B cell (primary cell): ENCODE results near the gene SNED1. TPM values are rescaled to one million over a fixed set of nuclear protein-coding genes. Genes with fewer than 3 reads are reported as not detected.

Experiments used
- ATAC-seq: fragments of 200-7000 bp; cut with Tn5 transposase; one replicate; pipeline ENCODE4 v1.10.0; 2021; ENCODE audit warnings: low read depth, mild to moderate bottlenecking, moderate number of reproducible peaks, moderate library complexity
- CTCF ChIA-PET: fragments of 350-600 bp; sonication (Branson Sonifier 250); formaldehyde crosslinking; loops from one replicate; lab custom pipeline; 2021; ENCODE audit warnings: antibody characterized with exemption, inconsistent platforms; lab: Charles Lee
- POLR2A ChIA-PET: fragments of 350-600 bp; sonication (Branson Sonifier 250); formaldehyde crosslinking; loops from one replicate; lab custom pipeline; 2021; ENCODE audit warnings: antibody characterized with exemption; lab: Charles Lee
- DNase-seq: peaks from one replicate; pipeline ENCODE4 v3.0.0; 2013
- H2AFZ ChIP-seq: 2 replicates; pipeline ENCODE4 v1.6.1; 2012; ENCODE audit warnings: mild to moderate bottlenecking, low read depth, low read length; ENCODE audit not compliant: insufficient read depth, poor library complexity, severe bottlenecking
- H3K27ac ChIP-seq, 2 donors: 1 replicate in 1 of 2; 2 replicates in 1 of 2; pipeline ENCODE4 v1.5.1; 2012 to 2013; ENCODE audit warnings: low read length in 2 of 2, mild to moderate bottlenecking in 2 of 2, moderate library complexity in 1 of 2
- H3K27me3 ChIP-seq, 4 experiments: fragments of 200-600 bp in 1 of 4; sonication (generic) in 1 of 4; replicated peaks in 1 of 4; 1 replicate in 2 of 4; 2 replicates in 2 of 4; pipeline versions ENCODE4 v1.6.1 to v1.7.0; 2013 to 2016; ENCODE audit warnings: low read length in 3 of 4, mild to moderate bottlenecking in 2 of 4, mixed read lengths in 1 of 4, moderate library complexity in 1 of 4; ENCODE audit not compliant: insufficient read depth in 4 of 4, control insufficient read depth in 3 of 4; ENCODE audit errors: control extremely low read depth in 1 of 4
- H3K36me3 ChIP-seq, 2 experiments: replicated peaks in 1 of 2; 1 replicate in 1 of 2; 2 replicates in 1 of 2; pipeline versions ENCODE4 v1.6.1 to v1.7.1; 2013; ENCODE audit warnings: low read length in 1 of 2; ENCODE audit not compliant: insufficient read depth in 2 of 2, control insufficient read depth in 1 of 2; ENCODE audit errors: control extremely low read depth in 1 of 2, extremely low read depth in 1 of 2
- H3K4me1 ChIP-seq, 2 donors: fragments of 200-600 bp in 1 of 2; sonication (generic) in 1 of 2; 1 replicate in 1 of 2; 2 replicates in 1 of 2; pipeline versions ENCODE4 v1.5.1 to v1.6.1; 2013 to 2017; ENCODE audit warnings: low read length in 2 of 2; ENCODE audit not compliant: control insufficient read depth in 2 of 2, insufficient read depth in 2 of 2
- H3K4me2 ChIP-seq: replicated peaks from 2 replicates; pipeline ENCODE3; 2012; ENCODE audit warnings: mild to moderate bottlenecking, low read depth, low read length; ENCODE audit not compliant: poor library complexity, severe bottlenecking
- H3K4me3 ChIP-seq, 5 experiments: fragments of 200-600 bp in 1 of 5; sonication (generic) in 1 of 5; 1 replicate in 3 of 5; 2 replicates in 2 of 5; pipeline versions ENCODE4 v1.5.1 to v1.7.0; 2011 to 2016; ENCODE audit warnings: low read length in 4 of 5, mild to moderate bottlenecking in 4 of 5, low read depth in 2 of 5, control low read depth in 1 of 5, moderate library complexity in 1 of 5; ENCODE audit not compliant: insufficient read depth in 1 of 5; ENCODE audit errors: control extremely low read depth in 1 of 5, extremely low read depth in 1 of 5
- H3K79me2 ChIP-seq: fragments of 200-600 bp; sonication (generic); one replicate; pipeline ENCODE4 v1.6.0; 2016; ENCODE audit warnings: low read length; ENCODE audit not compliant: control insufficient read depth, insufficient read depth
- H3K9ac ChIP-seq: fragments of 200-600 bp; sonication (generic); 2 replicates; pipeline ENCODE4 v1.6.1; 2017; ENCODE audit warnings: mild to moderate bottlenecking, low read length, moderate library complexity
- H3K9me3 ChIP-seq, 3 donors: one replicate each; pipeline versions ENCODE4 v1.6.1 to v1.7.1; 2013; ENCODE audit warnings: low read length in 2 of 3; ENCODE audit not compliant: control insufficient read depth in 2 of 3, insufficient read depth in 1 of 3; ENCODE audit errors: control extremely low read depth in 1 of 3
- H4K20me1 ChIP-seq: 2 replicates; pipeline ENCODE4 v1.6.0; 2012; ENCODE audit warnings: mild to moderate bottlenecking, low read length; ENCODE audit not compliant: insufficient read depth, control insufficient read depth, poor library complexity, severe bottlenecking
- H3K27ac Mint-ChIP-seq: one replicate; pipeline ENCODE4 v1.8.0; 2021; ENCODE audit warnings: mixed read lengths
- H3K27me3 Mint-ChIP-seq: one replicate; pipeline ENCODE4 v1.8.0; 2021; ENCODE audit warnings: mixed read lengths
- H3K4me1 Mint-ChIP-seq: one replicate; pipeline ENCODE4 v1.8.0; 2021; ENCODE audit warnings: mixed read lengths
- H3K4me3 Mint-ChIP-seq: one replicate; pipeline ENCODE4 v1.8.0; 2021; ENCODE audit warnings: mixed read lengths
- H3K9me3 Mint-ChIP-seq: one replicate; pipeline ENCODE4 v1.8.0; 2022; ENCODE audit warnings: mixed read lengths; ENCODE audit not compliant: insufficient read depth
- CTCF ChIP-seq: fragments of 200-600 bp; IDR thresholded peaks from one replicate; pipeline ENCODE4 v1.8.0; 2022; ENCODE audit warnings: antibody characterized with exemption, mild to moderate bottlenecking
- EZH2 ChIP-seq: IDR thresholded peaks from 2 replicates; pipeline ENCODE4 v1.6.1; 2012; ENCODE audit warnings: borderline replicate concordance, low read depth, mild to moderate bottlenecking, moderate library complexity, low read length; ENCODE audit not compliant: insufficient read depth, poor library complexity, severe bottlenecking
- WGBS: methylation state at CpG from one replicate; pipeline ENCODE4 v1.1.5; 2013; ENCODE audit warnings: missing lambda C conversion rate; ENCODE audit not compliant: insufficient coverage; 5-methylcytosine and 5-hydroxymethylcytosine counted together
- intact Hi-C: fragments of 100-400 bp; cut with micrococcal nuclease; formaldehyde crosslinking; loops from one replicate; pipeline ENCODE4 v1.10.0; 2022
- polyA plus RNA-seq: library from polyadenylated mRNA; depleted of rRNA; stranded (reverse); fragments of >200 nt; gene quantifications from 2 replicates; pipeline ENCODE4 v1.2.3, GENCODE V29; 2012
- total RNA-seq, 2 donors: library from RNA; stranded (reverse); fragments of 120-200 nt in 1 of 2; gene quantifications; 1 replicate in 1 of 2; 2 replicates in 1 of 2; pipeline versions ENCODE4 v1.2.3 to v1.2.4, GENCODE V29; 2013 to 2022

SNED1 gene
- total and polyA plus RNA-seq, 2 donors (not counting 1 experiment from before 2014, with no cell fraction given), result 25.5 to 336 TPM

DNA sequence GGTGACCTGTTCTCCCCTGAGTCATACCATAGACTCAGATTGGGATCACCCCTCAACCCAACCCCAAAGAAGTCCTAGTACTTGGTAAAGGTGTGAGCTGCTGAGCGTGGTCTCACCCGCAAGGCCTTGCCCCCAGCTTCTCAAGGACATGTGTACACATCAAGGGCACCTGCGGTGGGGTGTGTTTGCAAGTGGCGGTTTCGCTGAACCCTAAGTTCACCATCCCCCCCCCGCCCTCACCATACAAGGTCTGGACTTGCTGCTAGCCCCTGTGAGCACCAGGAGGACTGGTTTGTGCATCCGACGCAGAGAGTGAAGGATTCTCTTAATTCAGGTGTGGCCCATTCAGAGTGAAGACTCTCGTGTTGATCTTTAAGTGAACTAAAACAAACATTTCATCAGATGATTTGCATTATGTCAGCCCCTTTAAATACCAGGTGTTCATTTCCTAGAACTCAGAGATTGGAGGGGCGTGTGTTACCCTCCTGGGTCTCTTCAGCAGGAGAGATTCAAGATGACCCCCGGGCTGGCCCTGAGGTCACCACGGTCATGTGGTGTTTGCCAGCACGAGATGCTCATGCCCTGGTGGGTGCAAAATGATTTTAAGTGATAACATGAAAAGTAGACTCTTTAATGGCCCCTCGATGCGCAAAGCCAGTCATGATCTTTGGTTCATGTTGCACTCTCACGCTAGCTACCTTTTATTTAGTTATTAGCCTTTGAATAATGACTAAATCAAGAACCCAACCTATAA lies 75.8 kb downstream of the SNED1 start:
- Mint-ChIP-seq H3K4me3 (no peak overlapping the region), H3K4me1 (peaks cover 5% of the 10 kb centered on the region), H3K9me3 (no peaks in the 10 kb centered on the region), H3K27me3 (no peaks in the 10 kb centered on the region), H3K27ac (peak overlapping the region; percentile 26)
- ChIA-PET POLR2A (interaction anchor here (0.5 to 0.8 kb wide), 2 partner anchors 15 to 532 kb away, joined by 3 to 4 read pairs; no protein-coding TSS in a partner anchor), CTCF (interaction anchor here (0.6 to 2.3 kb wide), 3 partner anchors 14 to 91 kb away, joined by 3 to 7 read pairs (median 3); partner anchors contain the start of gene PASK)
- Histone ChIP-seq H3K4me3 (no peak overlapping the region), H3K27ac (no peak overlapping the region), H3K4me2 (no peak overlapping the region), H3K79me2 (no peaks in the 10 kb centered on the region), H3K27me3 (no peaks in the 10 kb centered on the region), H3K36me3 (peaks cover 0 to 15% of the 10 kb centered on the region in 2 experiments), H2AFZ (no peak overlapping the region), H3K4me1 (no peaks in the 10 kb centered on the region), H3K9ac (no peak overlapping the region), H4K20me1 (no peaks in the 10 kb centered on the region), H3K9me3 (no peaks in the 10 kb centered on the region)
- 97% methylated on average over 7 of the region's 16 CpGs for WGBS
- ATAC-seq (no peak), DNase-seq (no peak)
- intact Hi-C loops, result no loop called here
- TF ChIP-seq EZH2 (no peak), CTCF (no peak)

DNA sequence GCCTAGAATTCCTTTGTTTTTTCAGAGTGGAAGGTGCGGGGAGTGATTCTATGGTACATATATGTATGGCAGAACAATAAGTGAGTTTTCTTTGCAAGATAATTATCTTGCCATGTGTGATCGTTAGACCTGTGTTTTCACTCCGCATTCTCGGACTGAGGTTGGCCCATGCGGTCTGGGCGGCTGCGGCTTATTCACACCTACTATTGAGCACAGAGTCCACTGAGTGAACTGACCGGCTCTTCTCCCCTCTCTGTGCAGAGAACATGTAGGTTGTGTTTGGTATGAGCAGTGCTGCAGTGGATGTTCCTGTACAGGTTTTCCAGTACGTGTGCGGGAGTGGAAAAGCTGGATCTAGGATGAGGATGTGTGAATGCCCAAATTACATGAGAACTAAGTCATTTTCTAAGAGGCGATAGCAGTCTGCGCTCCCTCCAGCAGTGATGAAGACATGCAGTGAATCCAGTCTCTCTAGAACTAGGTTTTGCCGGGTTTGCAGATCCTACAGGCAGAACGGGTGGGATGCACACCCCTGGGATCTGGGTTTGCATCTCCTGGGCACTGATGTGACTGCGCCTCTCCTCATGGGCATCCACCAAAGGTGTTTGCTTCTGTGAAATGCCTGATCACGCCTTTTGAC lies 76.6 kb downstream of the SNED1 start:
- no peaks in the 10 kb centered on the region for H3K27me3 ChIP-seq
- no peaks in the 10 kb centered on the region for H3K4me1 ChIP-seq
- TF ChIP-seq CTCF (no peak), EZH2 (no peak)
- ATAC-seq, result no peak
- no peaks in the 10 kb centered on the region for H3K9me3 ChIP-seq
- ChIA-PET POLR2A (no interaction called here), CTCF (no interaction called here)
- no peak overlapping the region for H3K4me2 ChIP-seq
- no peak overlapping the region for H3K9ac ChIP-seq
- H3K27ac Mint-ChIP-seq, result no peak overlapping the region
- H3K27me3 Mint-ChIP-seq, result no peaks in the 10 kb centered on the region
- H2AFZ ChIP-seq, result no peak overlapping the region
- H3K27ac ChIP-seq, result no peak overlapping the region
- peaks cover 5% of the 10 kb centered on the region for H3K4me1 Mint-ChIP-seq
- no peaks in the 10 kb centered on the region for H3K9me3 Mint-ChIP-seq
- H3K4me3 Mint-ChIP-seq, result no peak overlapping the region
- no peak for DNase-seq
- no peaks in the 10 kb centered on the region for H4K20me1 ChIP-seq
- H3K79me2 ChIP-seq, result no peaks in the 10 kb centered on the region
- WGBS, result 98% methylated on average over 15 of the region's 16 CpGs
- intact Hi-C loops, result loop anchor here (5.0 kb wide), 1 partner anchor 33 kb away; no protein-coding TSS in a partner anchor
- H3K36me3 ChIP-seq, result peaks cover 0 to 15% of the 10 kb centered on the region in 2 experiments
- no peak overlapping the region for H3K4me3 ChIP-seq
